CD4-positive, alpha-beta T cell treated with Interleukin-6 for 4 hours (primary cell): ENCODE results near the gene MTMR12.

ENCODE experiments used
- DNase-seq: peaks from one replicate; pipeline ENCODE4 v3.0.0-alpha.2; 2020; ENCODE audit warnings: mixed read lengths

Gene MTMR12

DNA sequence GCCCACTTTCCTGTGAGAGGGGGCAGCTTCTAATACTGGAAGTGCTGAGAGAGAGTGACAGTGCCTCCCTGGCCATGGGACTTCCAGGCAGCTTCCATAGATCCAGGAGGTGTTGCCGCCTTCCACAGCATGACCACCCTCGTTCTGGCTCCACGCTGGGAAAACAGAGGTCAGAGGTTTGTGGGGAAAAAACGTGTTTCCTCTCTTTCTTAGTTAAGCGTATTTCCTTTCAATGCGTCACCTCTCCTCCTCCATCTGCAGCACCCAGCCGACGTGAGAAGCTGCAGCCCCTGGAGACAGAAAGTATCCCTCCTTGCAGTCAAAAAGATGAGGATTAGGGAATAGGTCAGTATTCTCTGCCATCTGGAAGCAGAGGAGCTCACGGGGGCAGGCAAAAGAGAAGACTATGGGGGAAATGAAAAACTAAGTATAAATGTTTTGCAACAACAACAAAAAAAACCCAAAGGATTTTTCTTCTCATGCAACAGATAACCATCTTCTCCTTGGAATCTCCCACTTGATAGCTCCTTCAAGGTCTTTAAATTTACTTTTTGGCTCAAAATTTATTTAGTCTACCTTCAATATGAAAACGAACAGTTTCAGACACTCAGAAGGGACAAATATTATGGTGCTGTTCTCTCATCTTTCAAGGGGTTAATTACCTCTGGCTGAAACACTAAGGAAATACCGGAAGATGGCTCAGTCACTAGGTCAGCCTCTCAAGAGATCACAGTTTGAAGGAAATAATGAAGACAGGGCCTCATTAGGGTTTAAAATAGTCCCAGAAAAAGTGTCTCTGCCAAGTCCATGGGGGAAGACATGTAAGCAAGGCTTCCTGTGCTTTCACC is 38.0 kb downstream of the MTMR12 start:
- DNase-seq, result no peak

- DNase-seq, result no peak
Observed at GRCh38 chr5:32273821-32274220, 38.9 kb downstream of the MTMR12 start.

GRCh38 chr5:32272746-32273145 is 40.0 kb downstream of the MTMR12 start:
- DNase-seq, result no peak

GRCh38 chr5:32270946-32271345 is 41.8 kb downstream of the MTMR12 start:
- no peak for DNase-seq

DNA sequence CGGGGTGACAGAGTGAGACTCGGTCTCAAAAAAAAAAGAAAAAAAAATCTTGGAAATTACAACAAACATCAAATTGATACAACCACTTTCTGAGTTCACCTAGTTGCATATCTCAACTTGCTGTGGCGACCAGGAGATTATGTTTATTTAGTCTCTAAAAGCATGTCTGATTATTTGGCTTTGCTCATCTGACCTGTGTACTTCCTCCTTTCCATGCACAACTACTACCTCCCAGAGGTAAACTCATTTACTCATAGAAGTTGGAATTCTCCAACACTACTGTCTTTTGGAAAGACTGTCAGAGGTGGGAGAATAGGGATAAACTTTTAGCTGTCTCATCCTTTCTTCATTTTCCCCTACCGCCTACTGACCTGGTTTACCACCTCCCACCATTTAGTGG is 42.6 kb downstream of the MTMR12 start:
- no peak for DNase-seq

- no peak for DNase-seq
Observed at GRCh38 chr5:32265902-32266301, 46.8 kb downstream of the MTMR12 start.

DNA sequence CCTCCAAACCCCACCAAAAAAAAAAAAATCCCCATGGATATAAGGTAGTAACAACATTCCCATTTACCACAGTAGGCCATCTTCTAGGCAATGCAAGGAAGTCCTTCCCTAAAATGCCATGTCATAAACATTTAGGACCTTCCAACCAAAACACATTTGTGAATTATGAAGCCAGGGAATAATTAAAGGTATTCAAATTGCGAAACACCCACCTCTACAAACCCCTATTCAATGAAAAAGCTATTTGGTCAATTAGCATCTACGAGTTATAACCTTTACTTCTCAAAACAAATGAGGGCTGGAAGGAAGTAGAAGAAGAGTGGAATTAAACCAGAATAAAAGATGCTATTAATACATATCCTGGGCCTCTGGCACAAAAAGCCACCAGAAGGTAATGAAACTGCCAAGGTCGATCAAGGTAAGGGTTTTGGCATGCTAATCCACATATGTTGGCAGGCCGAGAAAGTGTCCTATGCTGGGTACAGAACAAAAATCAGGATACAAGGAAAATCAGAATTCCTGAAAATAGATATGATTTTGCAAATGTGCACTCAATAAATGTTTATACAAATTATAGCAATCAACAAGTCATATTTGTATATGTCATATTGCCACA is 47.7 kb downstream of the MTMR12 start:
- DNase-seq, result no peak

- no peak for DNase-seq
Observed at GRCh38 chr5:32263684-32264083, 49.1 kb downstream of the MTMR12 start.

DNA sequence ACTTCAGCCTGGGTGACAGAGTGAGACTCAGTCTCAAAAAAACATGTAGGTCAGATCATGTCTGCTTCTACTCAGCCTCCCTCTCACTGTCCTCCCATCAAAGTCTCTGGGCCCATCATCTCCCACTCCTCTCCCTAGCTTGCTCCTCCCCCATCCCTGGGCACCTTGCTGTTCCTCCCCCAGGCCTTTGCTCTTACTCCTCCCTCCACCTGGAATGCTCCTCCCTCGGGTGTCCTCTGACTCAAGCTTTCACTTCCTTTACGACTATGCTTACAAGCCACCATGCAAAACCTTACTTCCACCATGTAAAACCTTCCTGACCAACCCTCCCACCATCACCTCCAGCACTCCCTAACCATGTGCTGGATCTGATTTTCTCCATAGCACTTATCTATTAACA is 51.5 kb downstream of the MTMR12 start:
- no peak for DNase-seq

DNA sequence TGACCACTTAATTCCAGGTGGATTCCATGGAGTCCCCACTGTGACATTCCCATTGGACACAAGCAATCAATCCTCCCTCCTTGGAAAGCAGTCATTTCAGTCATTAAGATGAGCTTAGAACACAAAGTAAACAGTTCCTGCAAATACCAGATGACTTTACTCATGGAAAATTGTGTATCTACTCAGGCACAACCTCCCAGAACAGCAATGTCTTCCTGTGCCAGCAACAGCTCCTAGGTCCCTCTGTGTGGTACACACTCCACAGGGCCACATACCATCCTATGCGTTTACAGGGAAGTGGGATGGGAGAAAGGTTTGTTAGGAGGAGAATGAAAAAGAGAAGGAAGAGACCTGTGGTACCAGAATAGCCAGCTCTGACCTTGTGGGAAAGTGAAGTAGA is 53.7 kb downstream of the MTMR12 start:
- DNase-seq, result no peak

DNA sequence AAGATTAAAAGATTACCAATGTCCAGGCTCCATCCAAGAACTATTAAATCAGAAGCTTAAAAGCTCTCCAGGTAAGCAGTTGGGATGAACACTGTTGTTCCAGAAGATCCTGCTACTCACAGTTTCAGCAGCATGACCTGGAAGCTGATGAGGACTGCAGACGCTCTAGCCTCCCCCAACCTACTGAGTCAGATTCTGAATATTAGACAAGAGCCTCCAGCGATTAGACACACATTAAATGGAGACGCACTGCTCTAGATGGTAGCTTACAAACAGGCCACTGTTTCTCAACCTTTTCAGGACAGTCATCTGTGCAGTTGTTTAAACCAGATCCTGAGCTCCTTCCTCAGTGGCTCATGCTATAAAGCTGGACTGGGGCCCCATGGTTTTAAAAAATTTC is 54.3 kb downstream of the MTMR12 start:
- no peak for DNase-seq

DNA sequence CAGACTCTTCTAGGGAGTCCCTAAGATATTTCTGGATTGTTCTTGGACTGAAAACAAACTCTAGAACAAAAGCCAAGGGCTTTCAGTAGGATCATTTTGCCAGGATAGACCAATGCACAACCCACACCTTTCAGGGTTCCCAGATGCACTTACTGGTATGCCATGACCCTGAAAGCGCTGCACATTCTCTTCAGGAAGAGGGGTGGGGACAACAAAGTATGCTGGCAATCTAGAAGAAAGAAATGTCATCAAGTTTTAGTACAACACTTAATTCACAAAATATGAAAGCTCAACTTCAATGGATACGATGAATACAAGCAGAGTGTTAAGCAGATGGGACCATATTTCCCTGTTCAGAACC is 57.2 kb downstream of the MTMR12 start:
- no peak for DNase-seq

DNA sequence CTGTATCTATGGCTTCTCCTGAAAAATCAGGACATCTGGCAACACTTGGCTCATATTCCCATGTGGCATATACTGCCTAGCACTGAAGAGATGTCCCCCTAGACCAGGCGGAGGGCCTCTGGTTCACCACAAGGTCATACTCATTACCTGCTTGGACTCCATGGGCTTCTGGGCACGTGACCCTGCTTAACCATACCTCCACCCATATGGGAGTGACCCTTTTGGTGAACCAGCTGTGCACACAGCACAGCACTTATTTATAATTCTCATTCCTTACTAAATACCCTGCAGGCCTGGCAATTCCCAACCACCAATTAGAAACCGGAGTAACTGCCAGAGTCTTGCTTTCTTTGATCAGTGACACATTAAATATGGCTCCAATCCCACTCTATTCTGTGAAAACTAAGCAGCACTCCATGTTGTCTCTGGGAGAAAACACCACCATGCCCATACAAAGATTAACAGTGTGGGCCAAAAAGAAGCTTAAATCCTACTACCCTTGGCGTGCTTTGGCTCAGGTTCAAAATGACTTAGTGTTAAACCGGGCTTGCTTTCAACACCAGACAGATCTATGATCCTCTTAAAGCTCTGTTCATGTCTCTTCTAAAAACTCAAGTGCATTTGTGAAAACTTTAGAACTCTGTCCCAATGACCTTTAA is 57.7 kb downstream of the MTMR12 start:
- DNase-seq, result no peak

DNA sequence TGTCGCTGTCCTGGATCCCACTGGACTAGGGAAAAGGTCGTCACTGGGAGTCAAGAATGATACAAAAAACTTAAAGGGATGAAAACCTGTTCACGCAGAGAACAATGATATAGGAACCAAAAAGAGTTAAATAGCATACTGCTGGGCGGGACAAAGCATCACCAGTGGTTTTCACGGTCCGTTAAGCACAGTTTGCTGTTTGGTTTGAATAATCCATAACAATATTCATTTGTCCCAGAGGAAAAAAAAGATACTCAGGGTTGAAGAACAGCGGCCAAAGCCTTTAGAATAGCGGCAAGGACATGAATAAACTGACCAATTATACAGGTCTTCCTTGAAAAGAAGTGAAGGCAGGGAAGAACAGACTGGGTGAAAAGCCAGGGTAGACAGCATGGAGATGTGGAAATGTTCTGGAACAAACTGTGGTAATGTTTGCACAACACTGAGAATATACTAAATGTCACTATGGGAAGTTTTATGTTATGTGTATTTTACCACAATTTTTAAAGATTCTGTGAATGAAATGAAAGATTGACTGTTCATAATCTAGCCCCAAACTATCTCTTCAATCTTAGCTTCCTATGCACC is 60.8 kb downstream of the MTMR12 start:
- DNase-seq, result no peak

- no peak for DNase-seq
Observed at GRCh38 chr5:32249668-32250067, 63.1 kb downstream of the MTMR12 start.

DNA sequence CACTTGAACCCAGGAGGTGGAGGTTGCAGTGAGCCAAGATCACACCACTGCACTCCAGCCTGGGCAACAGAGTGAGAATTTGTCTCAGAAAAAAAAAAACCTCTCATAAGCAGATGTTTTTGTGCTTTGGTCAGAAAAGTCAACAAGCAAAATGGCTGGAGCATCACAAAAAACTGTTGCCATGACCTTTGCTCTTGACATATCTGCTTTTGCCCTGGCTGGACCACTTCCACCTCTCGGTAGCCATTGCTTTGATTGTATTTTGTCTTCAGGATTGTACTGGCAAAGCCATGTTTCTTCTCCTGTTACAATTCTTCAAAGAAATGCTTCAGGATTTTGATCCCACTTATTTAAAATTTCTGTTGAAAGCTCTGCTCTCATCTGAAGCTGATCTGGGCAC is 67.0 kb downstream of the MTMR12 start:
- DNase-seq, result no peak

DNA sequence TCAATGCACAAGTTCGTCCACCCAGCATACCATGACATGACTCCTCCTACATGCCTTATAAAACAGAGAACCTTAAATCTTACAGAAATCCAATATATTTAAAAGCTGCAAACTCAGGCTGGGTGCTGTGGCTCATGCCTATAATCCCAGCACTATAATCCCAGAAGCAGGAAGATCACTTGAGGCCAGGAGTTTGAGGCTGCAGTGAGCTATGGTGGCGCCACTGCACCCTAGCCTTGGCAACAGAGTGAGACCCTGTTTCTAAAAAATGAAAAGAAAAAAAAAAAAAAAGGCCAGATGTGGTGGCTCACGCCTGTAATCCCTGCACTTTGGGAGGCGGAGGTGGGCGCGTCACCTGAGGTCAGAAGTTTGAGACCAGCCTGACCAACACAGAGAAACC is 68.7 kb downstream of the MTMR12 start:
- no peak for DNase-seq

DNA sequence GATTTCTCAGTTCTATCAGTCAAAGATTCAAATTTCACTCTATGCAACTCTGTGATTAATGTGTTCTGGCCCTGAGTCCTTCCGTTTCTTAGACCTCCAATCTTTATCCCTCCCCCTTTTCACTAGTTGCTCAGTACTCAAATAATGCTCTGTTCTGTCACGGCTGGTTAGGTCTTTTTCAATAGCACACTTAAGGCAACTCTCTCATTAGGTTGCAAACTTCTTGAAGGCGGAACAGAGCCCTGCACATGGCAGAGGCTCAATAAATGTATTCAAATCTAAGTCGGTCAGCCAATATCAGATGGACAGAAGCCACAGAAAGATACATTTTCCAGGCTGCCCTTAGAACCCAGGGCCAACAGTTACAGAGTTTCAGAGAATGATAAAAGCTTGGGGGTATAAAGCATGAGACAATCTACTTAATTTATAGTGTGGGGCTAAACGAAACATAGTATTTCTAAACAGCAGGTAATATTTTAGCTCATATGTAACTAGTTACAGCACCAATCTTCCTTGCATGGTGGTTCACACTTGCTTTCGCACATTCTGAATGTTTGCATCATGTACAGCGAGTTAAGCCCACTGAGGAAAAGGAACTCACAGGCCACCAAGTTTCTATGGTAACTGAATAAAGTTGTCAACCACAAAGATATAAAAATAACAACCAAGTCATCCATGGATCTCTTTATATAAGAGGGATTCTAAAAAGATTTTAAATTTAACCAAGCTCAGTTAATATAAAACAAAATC is 71.5 kb downstream of the MTMR12 start:
- no peak for DNase-seq

DNA sequence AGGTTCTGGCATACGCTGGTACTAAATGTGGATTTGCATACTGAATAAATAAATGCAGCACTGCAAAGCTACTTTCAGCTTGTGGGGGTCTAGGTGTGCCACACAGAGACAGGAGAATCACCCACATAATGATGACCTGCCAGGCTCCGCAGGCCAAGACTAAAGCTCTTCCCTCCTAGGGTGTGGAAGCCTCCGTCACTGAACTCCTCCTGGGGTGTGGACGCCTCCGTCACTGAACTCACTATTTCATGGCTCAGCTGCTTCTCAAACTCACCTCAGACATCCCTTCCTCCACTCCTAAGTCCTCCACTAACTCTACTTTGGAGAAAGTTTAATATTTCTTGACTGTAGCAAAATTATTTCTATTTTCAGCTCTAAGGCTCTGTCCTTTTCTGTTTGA is 73.4 kb downstream of the MTMR12 start:
- DNase-seq, result no peak

DNA sequence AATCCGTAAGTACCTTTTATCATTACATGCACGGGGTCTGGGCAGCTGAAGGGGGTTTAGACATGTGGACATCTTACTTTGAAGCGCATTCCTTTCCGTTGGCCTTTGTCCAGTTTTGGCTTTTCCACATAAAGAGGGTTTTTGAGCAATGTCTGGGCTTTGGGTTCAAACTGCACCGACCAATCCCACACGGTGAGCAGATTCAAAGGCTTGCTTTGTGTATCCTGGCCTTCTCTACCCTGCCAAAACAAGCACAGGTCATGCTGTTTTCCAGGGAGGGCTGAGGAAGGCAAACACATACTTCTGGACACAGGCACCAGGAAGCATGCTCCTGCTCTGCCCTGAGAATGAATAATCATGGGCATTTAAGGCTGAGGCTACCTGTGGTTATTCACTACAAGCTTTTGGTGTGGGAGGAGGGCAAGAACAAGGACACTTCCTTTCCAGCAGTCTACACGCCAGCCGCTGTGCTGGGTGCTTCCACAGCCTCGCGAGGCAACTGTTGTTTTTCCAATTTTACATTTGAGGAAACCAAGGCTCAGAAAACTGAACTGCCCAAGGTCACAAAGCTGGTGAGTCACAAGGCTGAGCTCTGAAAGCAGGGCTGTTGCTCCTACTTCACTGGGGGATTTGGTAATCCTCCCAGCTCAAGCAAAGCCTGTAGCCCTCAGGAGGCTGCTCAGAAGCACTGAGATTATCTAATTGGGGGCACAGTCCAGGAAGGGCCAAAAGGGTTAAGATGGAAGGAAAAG is 78.9 kb downstream of the MTMR12 start:
- DNase-seq, result no peak

- DNase-seq, result no peak
Observed at GRCh38 chr5:32233220-32233695, 79.5 kb downstream of the MTMR12 start.
